Measurements from ENCODE around the gene DHRS12.

DNA sequence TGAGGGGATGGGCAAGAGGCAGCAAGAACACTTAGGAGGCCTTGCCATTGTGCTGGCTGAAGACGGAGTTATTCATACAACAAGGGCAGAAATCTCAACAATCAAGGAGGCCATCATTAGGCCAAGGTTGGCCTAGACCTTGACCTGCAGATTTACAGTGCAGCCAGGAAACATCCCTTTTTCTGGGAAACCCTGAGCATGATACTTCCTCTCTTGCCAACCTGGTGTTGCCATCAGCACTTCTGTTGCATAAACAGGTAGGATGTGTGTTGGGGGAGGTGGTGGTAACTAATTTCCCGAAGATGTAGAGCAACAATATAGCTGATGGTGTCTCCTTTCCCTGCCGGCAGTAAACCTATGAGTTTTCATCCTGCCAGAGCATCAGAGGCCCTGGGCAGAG lies 33.1 kb upstream of the DHRS12 start:
- TF ChIP-seq GATA2 (IDR thresholded peaks at IDR 0.05; ENCODE audit: low read depth, low read length) (no peak), GATA3 (IDR thresholded peaks at IDR 0.05; ENCODE audit: low read depth, low read length) (no peak)

Data from SH-SY5Y (cell line).